GF-D8 (cell line): Measurements from ENCODE around the gene KIAA1671.

Experiments used
- DNase-seq: peaks from one replicate; lab custom pipeline; 2025; lab: John Stamatoyannopoulos, UW

KIAA1671 gene

GRCh38 chr22:25014896-25015755 is 62.6 kb downstream of the KIAA1671 start:
- no peak for DNase-seq

GRCh38 chr22:25016311-25016710 is 63.8 kb downstream of the KIAA1671 start:
- no peak for DNase-seq

GRCh38 chr22:25018009-25018408 is 65.5 kb downstream of the KIAA1671 start:
- DNase-seq: no peak

- no peak for DNase-seq
Measured at GRCh38 chr22:25019427-25020184, 67.1 kb downstream of the KIAA1671 start.

- DNase-seq: no peak
Measured at GRCh38 chr22:25021409-25021808, 68.9 kb downstream of the KIAA1671 start.

- no peak for DNase-seq
Measured at GRCh38 chr22:25021976-25022711, 69.6 kb downstream of the KIAA1671 start.

GRCh38 chr22:25023879-25024278 is 71.4 kb downstream of the KIAA1671 start:
- DNase-seq: no peak

- no peak for DNase-seq
Measured at GRCh38 chr22:25024895-25025294, 72.4 kb downstream of the KIAA1671 start.

GRCh38 chr22:25025491-25026400 is 73.2 kb downstream of the KIAA1671 start:
- no peak for DNase-seq

- no peak for DNase-seq
Measured at GRCh38 chr22:25027043-25027906, 74.8 kb downstream of the KIAA1671 start.

GRCh38 chr22:25027959-25028840 is 75.7 kb downstream of the KIAA1671 start:
- no peak for DNase-seq

GRCh38 chr22:25028841-25029141 is 76.3 kb downstream of the KIAA1671 start:
- DNase-seq: no peak

GRCh38 chr22:25029181-25029580 is 76.7 kb downstream of the KIAA1671 start:
- DNase-seq: no peak

- DNase-seq: no peak
Measured at GRCh38 chr22:25030636-25031035, 78.1 kb downstream of the KIAA1671 start.

GRCh38 chr22:25032066-25032465 is 79.5 kb downstream of the KIAA1671 start:
- no peak for DNase-seq

- no peak for DNase-seq
Measured at GRCh38 chr22:25035715-25036114, 83.2 kb downstream of the KIAA1671 start.

- DNase-seq: no peak
Measured at GRCh38 chr22:25038239-25038638, 85.7 kb downstream of the KIAA1671 start.

- no peak for DNase-seq
Measured at GRCh38 chr22:25038771-25039170, 86.3 kb downstream of the KIAA1671 start.

GRCh38 chr22:25039255-25039654 is 86.7 kb downstream of the KIAA1671 start:
- no peak for DNase-seq

- DNase-seq: no peak
Measured at GRCh38 chr22:25039754-25040153, 87.2 kb downstream of the KIAA1671 start.
